ENCODE results near the gene GPC6. TPM values are rescaled to one million over a fixed set of nuclear protein-coding genes. Genes with fewer than 3 reads are reported as not detected.

GPC6 gene
- total RNA-seq, 3 donors from 2014 or later (not counting 1 experiment from before 2014, with no cell fraction given): not detected

DNA sequence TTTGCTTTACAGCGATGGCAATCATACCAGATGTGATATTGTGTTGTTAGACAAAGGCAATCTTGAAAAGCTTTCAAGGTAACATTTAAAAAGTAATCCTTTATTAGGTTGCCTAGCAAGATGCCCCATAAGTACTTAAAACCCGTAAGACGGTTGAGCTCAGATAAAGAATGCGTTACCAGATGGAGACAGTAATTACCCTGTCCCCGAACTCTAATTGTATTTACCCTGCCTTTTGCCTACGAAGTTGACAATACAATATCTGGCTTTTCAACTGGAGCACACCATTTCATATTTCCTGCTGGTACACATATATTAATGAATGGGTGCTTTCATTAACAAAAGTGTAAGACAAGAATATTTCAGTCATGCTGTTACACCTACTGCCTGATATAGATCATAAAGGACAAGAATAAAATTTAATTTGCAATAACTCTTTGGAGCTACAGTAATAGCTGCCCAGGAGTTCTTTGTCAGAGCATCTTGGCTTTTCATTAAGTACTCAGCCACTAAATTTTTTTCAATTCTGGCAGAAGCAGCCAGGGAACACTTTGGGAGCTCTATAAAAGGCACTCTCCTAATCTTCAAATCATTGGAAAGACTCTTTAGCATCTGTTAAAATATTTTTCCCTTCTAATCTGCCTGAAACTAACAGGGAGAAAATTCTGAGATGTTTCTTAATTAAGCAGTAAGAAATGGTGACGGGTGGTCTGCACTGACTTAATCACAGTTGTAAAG, 1189.1 kb downstream of the GPC6 start:
- no peak overlapping the region for H3K27ac Mint-ChIP-seq
- H3K4me3 ChIP-seq (ENCODE audit: low read length): no peak overlapping the region
- ATAC-seq (no peak), DNase-seq (no peak)
- no peaks in the 10 kb centered on the region for H3K4me1 ChIP-seq (ENCODE audit: control insufficient read depth, insufficient read depth, low read length)
- TF ChIP-seq CTCF (IDR thresholded peaks at IDR 0.05): no peak
- H3K27ac ChIP-seq (ENCODE audit: low read length): no peak overlapping the region
- H3K9me3 Mint-ChIP-seq: peaks cover 3% of the 10 kb centered on the region in 2 donors
- peaks cover 12% of the 10 kb centered on the region in 2 donors for H3K4me1 Mint-ChIP-seq
- no peaks in the 10 kb centered on the region for H3K36me3 Mint-ChIP-seq
- H3K9me3 ChIP-seq (ENCODE audit: control insufficient read depth, insufficient read depth, low read length): no peaks in the 10 kb centered on the region
- H3K27me3 Mint-ChIP-seq (ENCODE audit: low read depth in 2 of 2): peaks cover 10 to 19% of the 10 kb centered on the region in 2 donors
- 94% methylated on average over 4 of the region's 7 CpGs for WGBS (ENCODE audit: insufficient coverage)
- H3K4me3 Mint-ChIP-seq: no peak overlapping the region
- peaks cover 5% of the 10 kb centered on the region for H3K27me3 ChIP-seq (ENCODE audit: control insufficient read depth, insufficient read depth, low read length)
- intact Hi-C loops (cut with micrococcal nuclease): no loop called here
- no peaks in the 10 kb centered on the region for H3K36me3 ChIP-seq (ENCODE audit: control insufficient read depth, insufficient read depth, low read length)

DNA sequence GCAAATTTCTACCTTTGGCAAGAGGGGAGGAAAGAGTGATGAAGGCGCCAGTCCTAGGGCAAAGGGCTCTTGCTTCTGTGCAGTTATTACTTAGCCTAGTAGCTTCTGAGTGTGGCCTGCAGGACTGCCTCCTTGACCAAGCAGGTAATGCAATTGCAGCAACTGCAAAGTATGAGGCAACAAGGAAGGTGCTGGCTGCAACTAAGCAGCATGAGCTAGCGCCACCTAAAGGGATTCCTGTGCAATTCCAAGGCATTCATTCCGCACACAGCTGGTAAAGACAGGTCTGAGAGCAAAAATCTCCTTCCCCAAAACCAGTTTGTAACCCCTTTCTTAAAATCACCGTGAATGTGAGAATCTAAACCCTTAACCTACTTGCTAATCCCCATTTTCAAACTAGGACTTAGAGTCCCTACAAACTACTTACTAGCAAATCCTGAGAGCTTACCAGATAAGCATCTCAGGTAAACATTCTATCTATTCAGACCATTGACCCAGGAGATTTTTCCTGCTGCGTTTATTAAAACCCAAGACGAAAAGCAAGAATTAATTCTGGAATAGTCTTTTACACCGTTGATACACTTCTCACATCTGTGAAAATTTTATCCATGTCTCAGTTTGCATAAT, 1190.0 kb downstream of the GPC6 start:
- ATAC-seq: no peak
- Mint-ChIP-seq H3K36me3 (no peaks in the 10 kb centered on the region), H3K27me3 (ENCODE audit: low read depth in 2 of 2) (peaks cover 10 to 19% of the 10 kb centered on the region in 2 donors)

DNA sequence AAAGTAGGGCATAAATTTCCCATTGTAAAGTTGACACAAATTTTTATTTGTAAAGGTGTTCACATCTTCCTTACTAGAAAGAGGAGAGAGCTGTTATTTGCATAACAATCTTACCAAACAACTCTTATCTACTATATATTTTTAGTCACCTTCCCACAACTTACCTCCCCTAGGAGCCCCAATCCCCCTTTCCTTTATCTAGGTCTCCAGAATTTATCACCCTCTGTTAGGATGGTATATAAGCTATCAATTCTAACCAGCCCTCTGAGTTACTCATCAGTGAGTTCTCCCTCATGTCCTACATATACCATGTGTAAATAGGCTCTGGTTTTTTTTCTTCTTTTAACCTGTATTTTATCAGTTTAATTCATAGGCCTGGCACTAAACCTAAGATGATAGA, 1190.7 kb downstream of the GPC6 start:
- intact Hi-C loops (cut with micrococcal nuclease): no loop called here
- H3K36me3 Mint-ChIP-seq: no peaks in the 10 kb centered on the region
- TF ChIP-seq CTCF (IDR thresholded peaks at IDR 0.05): no peak
- H3K9me3 Mint-ChIP-seq: peaks cover 3% of the 10 kb centered on the region in 2 donors
- no peak overlapping the region for H3K4me3 Mint-ChIP-seq
- H3K9me3 ChIP-seq (ENCODE audit: control insufficient read depth, insufficient read depth, low read length): no peaks in the 10 kb centered on the region
- H3K27ac ChIP-seq (ENCODE audit: low read length): no peak overlapping the region
- peaks cover 12% of the 10 kb centered on the region in 2 donors for H3K4me1 Mint-ChIP-seq
- peaks cover 10 to 19% of the 10 kb centered on the region in 2 donors for H3K27me3 Mint-ChIP-seq (ENCODE audit: low read depth in 2 of 2)
- peaks cover 5% of the 10 kb centered on the region for H3K27me3 ChIP-seq (ENCODE audit: control insufficient read depth, insufficient read depth, low read length)
- H3K4me1 ChIP-seq (ENCODE audit: control insufficient read depth, insufficient read depth, low read length): no peaks in the 10 kb centered on the region
- H3K36me3 ChIP-seq (ENCODE audit: control insufficient read depth, insufficient read depth, low read length): no peaks in the 10 kb centered on the region
- H3K27ac Mint-ChIP-seq: no peak overlapping the region
- ATAC-seq: no peak
- H3K4me3 ChIP-seq (ENCODE audit: low read length): no peak overlapping the region
- no peak for DNase-seq

More for the DNA sequence above, 1190.0 kb downstream of the GPC6 start:
- H3K36me3 ChIP-seq (ENCODE audit: control insufficient read depth, insufficient read depth, low read length): no peaks in the 10 kb centered on the region
- no peaks in the 10 kb centered on the region for H3K9me3 ChIP-seq (ENCODE audit: control insufficient read depth, insufficient read depth, low read length)
- H3K27me3 ChIP-seq (ENCODE audit: control insufficient read depth, insufficient read depth, low read length): peaks cover 5% of the 10 kb centered on the region
- no peak for TF ChIP-seq CTCF (IDR thresholded peaks at IDR 0.05)
- H3K4me3 ChIP-seq (ENCODE audit: low read length): no peak overlapping the region
- no peak overlapping the region for H3K4me3 Mint-ChIP-seq
- WGBS (ENCODE audit: insufficient coverage): 75% methylated on average over 6 of the region's 7 CpGs
- no peak overlapping the region for H3K27ac ChIP-seq (ENCODE audit: low read length)
- intact Hi-C loops (cut with micrococcal nuclease): no loop called here
- no peaks in the 10 kb centered on the region for H3K4me1 ChIP-seq (ENCODE audit: control insufficient read depth, insufficient read depth, low read length)
- DNase-seq: no peak
- H3K27ac Mint-ChIP-seq: no peak overlapping the region
- H3K9me3 Mint-ChIP-seq: peaks cover 3% of the 10 kb centered on the region in 2 donors
- H3K4me1 Mint-ChIP-seq: peaks cover 12% of the 10 kb centered on the region in 2 donors

All from natural killer cell (primary cell).